A549 (cell line): ENCODE results near the gene UTF1. TPM values are rescaled to one million over a fixed set of nuclear protein-coding genes. Genes with fewer than 3 reads are reported as not detected.

Experiments used
- ATAC-seq, 2 experiments: fragments of 200-7000 bp in 1 of 2; fragments of >200 bp in 1 of 2; cut with Nextera tagmentation in 1 of 2; cut with Tn5 transposase in 1 of 2; 3 replicates each; pipeline versions ENCODE4 v1.8.0 to v1.9.1; 2018 to 2020; ENCODE audit warnings: mild to moderate bottlenecking in 1 of 2, moderate library complexity in 1 of 2
- CTCF ChIA-PET: fragments of 300-600 bp; sonication (Branson Sonifier 250); formaldehyde crosslinking; extraction: SDS; loops from one replicate; lab custom pipeline; 2021; ENCODE audit warnings: antibody characterized with exemption, inconsistent platforms; lab: Yijun Ruan, JAX
- POLR2A ChIA-PET: fragments of 350-600 bp; formaldehyde crosslinking; extraction: SDS; loops from one replicate; lab custom pipeline; 2021; ENCODE audit warnings: antibody characterized with exemption, inconsistent platforms; lab: Yijun Ruan, JAX
- DNase-seq, 2 experiments: peaks; one replicate each; pipeline versions ENCODE4 v3.0.0 to v3.0.0-alpha.2; 2011 to 2016; ENCODE audit warnings: low read depth in 1 of 2, low spot score in 1 of 2
- FAIRE-seq: peaks from 2 replicates; lab custom pipeline; 2011; peaks lifted over from hg19 to GRCh38; lab: Jason Lieb, UNC
- H3K27ac ChIP-seq, 2 experiments: fragments of >200 bp; sonication (Bioruptor Twin); formaldehyde crosslinking; 3 replicates each; pipeline ENCODE4 v1.5.1; 2016 to 2017
- H3K4me1 ChIP-seq: fragments of >200 bp; sonication (Bioruptor Twin); formaldehyde crosslinking; 3 replicates; pipeline ENCODE4 v1.6.1; 2016
- H3K4me2 ChIP-seq: fragments of >200 bp; sonication (Bioruptor Twin); formaldehyde crosslinking; 3 replicates; pipeline ENCODE4 v1.6.1; 2016
- H3K4me3 ChIP-seq: fragments of >200 bp; sonication (Bioruptor Twin); formaldehyde crosslinking; 3 replicates; pipeline ENCODE4 v1.5.1; 2016
- H3K9me3 ChIP-seq: fragments of >200 bp; sonication (Bioruptor Twin); formaldehyde crosslinking; 3 replicates; pipeline ENCODE4 v1.6.1; 2016
- BCL3 ChIP-seq: fragments of >200 bp; sonication (Bioruptor Twin); formaldehyde crosslinking; IDR thresholded peaks from 3 replicates; pipeline ENCODE4 v1.6.1; 2016
- BHLHE40 ChIP-seq: IDR thresholded peaks from 2 replicates; pipeline ENCODE4 v1.6.1; 2012; ENCODE audit warnings: low read depth, low read length, inconsistent platforms
- CBX8 ChIP-seq: fragments of 200-600 bp; sonication (generic); IDR thresholded peaks from 2 replicates; pipeline ENCODE4 v1.6.1; 2016
- CHD4 ChIP-seq: fragments of 200-600 bp; sonication (generic); IDR thresholded peaks from 2 replicates; pipeline ENCODE4 v1.6.1; 2016; ENCODE audit warnings: antibody characterized with exemption, mild to moderate bottlenecking, borderline replicate concordance
- CTCF ChIP-seq: fragments of >200 bp; sonication (Bioruptor Twin); formaldehyde crosslinking; IDR thresholded peaks from 3 replicates; pipeline ENCODE4 v1.5.1; 2016
- EHF ChIP-seq: fragments of 250-450 bp; sonication (Bioruptor Pico); IDR thresholded peaks from 2 replicates; pipeline ENCODE4 v1.5.0; 2020; ENCODE audit warnings: mild to moderate bottlenecking
- EP300 ChIP-seq, 2 experiments: fragments of >200 bp; sonication (Bioruptor Twin); formaldehyde crosslinking; IDR thresholded peaks; 2 replicates in 1 of 2; 3 replicates in 1 of 2; pipeline ENCODE4 v1.6.1; 2016 to 2017
- ESRRA ChIP-seq: fragments of 150-350 bp; IDR thresholded peaks from 2 replicates; pipeline ENCODE4 v1.6.1; 2014; ENCODE audit warnings: mild to moderate bottlenecking, low read length, borderline replicate concordance
- FOSB ChIP-seq: fragments of 250-450 bp; sonication (Bioruptor Pico); IDR thresholded peaks from 2 replicates; pipeline ENCODE4 v1.5.0; 2020; ENCODE audit warnings: mild to moderate bottlenecking, moderate library complexity
- FOXS1 ChIP-seq: fragments of 250-450 bp; sonication (Bioruptor Pico); IDR thresholded peaks from 2 replicates; pipeline ENCODE4 v1.5.0; 2020; ENCODE audit warnings: mild to moderate bottlenecking, moderate library complexity
- GATA3 ChIP-seq: IDR thresholded peaks from 2 replicates; pipeline ENCODE4 v1.6.1; 2012; ENCODE audit warnings: borderline replicate concordance
- HDAC2 ChIP-seq: fragments of 200-600 bp; sonication (generic); IDR thresholded peaks from 2 replicates; pipeline ENCODE4 v1.6.1; 2016
- HMGXB4 ChIP-seq: fragments of 250-450 bp; sonication (Bioruptor Pico); IDR thresholded peaks from 2 replicates; pipeline ENCODE4 v1.5.0; 2021; ENCODE audit warnings: mild to moderate bottlenecking, moderate library complexity, borderline replicate concordance
- JUNB ChIP-seq: fragments of >200 bp; sonication (Bioruptor Twin); formaldehyde crosslinking; IDR thresholded peaks from 2 replicates; pipeline ENCODE4 v1.6.1; 2016
- MYC ChIP-seq: IDR thresholded peaks from 2 replicates; pipeline ENCODE4 v1.6.1; 2012; ENCODE audit warnings: mild to moderate bottlenecking, inconsistent platforms, low read length, improper control_type of control experiment, borderline replicate concordance
- NFE2L2 ChIP-seq: fragments of 150-350 bp; conservative IDR thresholded peaks from 2 replicates; pipeline ENCODE4 v1.6.1; 2014; ENCODE audit warnings: low read length
- PBX3 ChIP-seq: IDR thresholded peaks from 2 replicates; pipeline ENCODE4 v1.6.1; 2012
- PHF8 ChIP-seq: fragments of 200-600 bp; sonication (generic); IDR thresholded peaks from 2 replicates; pipeline ENCODE4 v1.6.1; 2016; ENCODE audit warnings: low read depth, mild to moderate bottlenecking, antibody characterized with exemption, moderate library complexity, borderline replicate concordance
- POLR2A ChIP-seq: IDR thresholded peaks from 2 replicates; pipeline ENCODE4 v1.6.1; 2012; ENCODE audit warnings: mild to moderate bottlenecking, low read length
- RAD21 ChIP-seq, 2 experiments: fragments of >200 bp in 1 of 2; sonication (Bioruptor Twin) in 1 of 2; formaldehyde crosslinking in 1 of 2; IDR thresholded peaks in 1 of 2; conservative IDR thresholded peaks in 1 of 2; 2 replicates in 1 of 2; 3 replicates in 1 of 2; pipeline ENCODE4 v1.6.1; 2012 to 2018; ENCODE audit warnings: inconsistent platforms in 1 of 2
- RARB ChIP-seq: fragments of 250-450 bp; sonication (Bioruptor Pico); IDR thresholded peaks from 2 replicates; pipeline ENCODE4 v1.8.0; 2021; ENCODE audit warnings: mild to moderate bottlenecking, moderate library complexity
- RCOR1 ChIP-seq: fragments of 150-350 bp; IDR thresholded peaks from 2 replicates; pipeline ENCODE4 v1.6.1; 2014; ENCODE audit warnings: antibody characterized with exemption, low read length, low read depth
- REST ChIP-seq: fragments of 200-600 bp; sonication (generic); IDR thresholded peaks from 2 replicates; pipeline ENCODE4 v1.6.1; 2016; ENCODE audit warnings: antibody characterized with exemption, mild to moderate bottlenecking, moderate library complexity
- SMC3 ChIP-seq: fragments of >200 bp; sonication (Bioruptor Twin); formaldehyde crosslinking; IDR thresholded peaks from 3 replicates; pipeline ENCODE4 v1.6.1; 2018; ENCODE audit warnings: inconsistent platforms
- TP53 ChIP-seq: fragments of 250-450 bp; sonication (Bioruptor Pico); IDR thresholded peaks from 2 replicates; pipeline ENCODE4 v1.5.0; 2021; ENCODE audit warnings: mild to moderate bottlenecking, moderate library complexity
- ZFP36 ChIP-seq: fragments of 450-650 bp; IDR thresholded peaks from 2 replicates; pipeline ENCODE4 v1.6.1; 2014; ENCODE audit warnings: borderline replicate concordance; ENCODE audit not compliant: partially characterized antibody
- WGBS: methylation state at CpG from one replicate; pipeline ENCODE4 v1.1.6; 2017; ENCODE audit errors: missing lambda C conversion rate; 5-methylcytosine and 5-hydroxymethylcytosine counted together
- polyA plus RNA-seq, 4 experiments: library from polyadenylated mRNA; depleted of rRNA in 3 of 4; stranded (reverse); fragments of >200 nt; fragmentation: RNase III in 1 of 4; extraction: RNeasy Plus Mini Kit Qiagen cat#74134 plus additional on column Dnase treatment in 1 of 4; gene quantifications; 2 replicates in 3 of 4; 3 replicates in 1 of 4; pipeline ENCODE4 v1.2.3, GENCODE V29; 2011 to 2017

The UTF1 gene
- polyA plus RNA-seq, 2 of the 4 experiments (the other 2 are of a cell fraction), result not detected

GRCh38 chr10:133253361-133253955, 23.4 kb downstream of the UTF1 start:
- peaks cover 12% of the 10 kb centered on the region for H3K4me1 ChIP-seq
- POLR2A ChIA-PET, result no interaction called here
- no peak overlapping the region for H3K4me3 ChIP-seq
- no peak for FAIRE-seq
- no peaks in the 10 kb centered on the region for H3K9me3 ChIP-seq
- no peak overlapping the region for H3K27ac ChIP-seq
- H3K4me2 ChIP-seq, result no peak overlapping the region
- TF ChIP-seq CTCF (no peak), POLR2A (no peak), FOXS1 (CRISPR knock-in tag) (no peak), MYC (no peak), RCOR1 (no peak), GATA3 (no peak), REST (no peak), CHD4 (no peak), PBX3 (no peak), BHLHE40 (no peak), HMGXB4 (CRISPR knock-in tag) (no peak), CBX8 (no peak), RAD21 (conservative IDR thresholded peaks at IDR 0.05 in 1 of 2, IDR thresholded peaks at IDR 0.05 in 1 of 2) (no peak)
- no peak for DNase-seq
- WGBS, result 80% methylated on average over 22 of the region's 22 CpGs
- ATAC-seq, result no peak
- CTCF ChIA-PET, result interaction anchor here (4.6 kb wide), 1 partner anchor 8 kb away, joined by 39 read pairs; no protein-coding TSS in a partner anchor

GRCh38 chr10:133254421-133255120, 24.6 kb downstream of the UTF1 start:
- no peak for DNase-seq
- WGBS, result 69% methylated on average over 13 of the region's 13 CpGs
- POLR2A ChIA-PET, result no interaction called here

More at GRCh38 chr10:133254421-133255120, 24.6 kb downstream of the UTF1 start:
- CTCF ChIA-PET, result interaction anchor here (4.6 kb wide), 1 partner anchor 9 kb away, joined by 39 read pairs; no protein-coding TSS in a partner anchor
- Histone ChIP-seq H3K4me2 (no peak overlapping the region), H3K9me3 (no peaks in the 10 kb centered on the region), H3K4me3 (no peak overlapping the region), H3K4me1 (peaks cover 24% of the 10 kb centered on the region), H3K27ac (no peak overlapping the region)
- ATAC-seq (no peak), FAIRE-seq (no peak)
- TF ChIP-seq NFE2L2 (no peak), FOSB (CRISPR knock-in tag) (no peak), POLR2A (no peak), PHF8 (no peak), RARB (CRISPR knock-in tag) (no peak), EP300 (IDR thresholded peaks at IDR 0.05) (no peak), EHF (CRISPR knock-in tag) (no peak), RCOR1 (no peak), JUNB (no peak), TP53 (CRISPR knock-in tag) (no peak), HDAC2 (no peak), GATA3 (no peak), ZFP36 (no peak), BCL3 (no peak), CBX8 (no peak), SMC3 (no peak), ESRRA (no peak)
